K562 (cell line): ENCODE results near the gene SSR2. TPM values are rescaled to one million over a fixed set of nuclear protein-coding genes. Genes with fewer than 3 reads are reported as not detected.

Experiments
- ARID3B ChIP-seq: fragments of 250-450 bp; sonication (Bioruptor Pico); IDR thresholded peaks from 2 replicates; pipeline ENCODE4 v1.4.0; 2020; ENCODE audit warnings: borderline replicate concordance
- ATF7 ChIP-seq: fragments of 450-650 bp; IDR thresholded peaks from 2 replicates; pipeline ENCODE4 v1.7.1; 2014; ENCODE audit warnings: mild to moderate bottlenecking, moderate library complexity
- E2F6 ChIP-seq, 2 experiments: IDR thresholded peaks; 2 replicates each; pipeline ENCODE4 v1.6.1; 2011; ENCODE audit warnings: borderline replicate concordance in 1 of 2, control low read depth in 1 of 2, low read depth in 1 of 2, low read length in 1 of 2, mild to moderate bottlenecking in 1 of 2, mixed read lengths in 1 of 2, moderate library complexity in 1 of 2; ENCODE audit not compliant: insufficient read depth in 1 of 2, insufficient read length in 1 of 2, poor library complexity in 1 of 2, severe bottlenecking in 1 of 2; ENCODE audit errors: extremely low read depth in 1 of 2
- EP400 ChIP-seq: fragments of 450-650 bp; IDR thresholded peaks from 2 replicates; pipeline ENCODE4 v1.6.1; 2017; ENCODE audit warnings: antibody characterized with exemption, mild to moderate bottlenecking, moderate library complexity
- FOXA3 ChIP-seq, 2 experiments: fragments of 450-650 bp in 1 of 2; sonication (generic) in 1 of 2; formaldehyde crosslinking; IDR thresholded peaks in 1 of 2; conservative IDR thresholded peaks in 1 of 2; 2 replicates each; pipeline versions ENCODE4 v1.4.0 to v1.8.0; 2020 to 2022; ENCODE audit warnings: mild to moderate bottlenecking in 2 of 2, missing genetic modification reagents in 1 of 2
- FOXJ2 ChIP-seq: fragments of 200-800 bp; sonication (Bioruptor generic); IDR thresholded peaks from 2 replicates; pipeline ENCODE4 v1.6.1; 2016; ENCODE audit warnings: missing genetic modification characterization, missing compliant biosample characterization
- HDAC3 ChIP-seq: fragments of 450-650 bp; IDR thresholded peaks from 2 replicates; pipeline ENCODE4 v1.6.1; 2018; ENCODE audit warnings: borderline replicate concordance, mild to moderate bottlenecking, moderate library complexity; ENCODE audit not compliant: partially characterized antibody
- HOMEZ ChIP-seq: fragments of 250-450 bp; sonication (Bioruptor Pico); IDR thresholded peaks from 2 replicates; pipeline ENCODE4 v1.4.0; 2020; ENCODE audit warnings: mild to moderate bottlenecking, moderate library complexity
- KLF6 ChIP-seq: fragments of 250-450 bp; sonication (Bioruptor Pico); IDR thresholded peaks from 2 replicates; pipeline ENCODE4 v1.4.0; 2020; ENCODE audit warnings: mild to moderate bottlenecking, moderate library complexity, borderline replicate concordance
- MXD1 ChIP-seq: fragments of 250-450 bp; sonication (Bioruptor Pico); IDR thresholded peaks from 2 replicates; pipeline ENCODE4 v1.8.0; 2021; ENCODE audit warnings: borderline replicate concordance, mild to moderate bottlenecking, moderate library complexity; ENCODE audit not compliant: poor library complexity, severe bottlenecking
- PHF20 ChIP-seq: fragments of 450-650 bp; IDR thresholded peaks from 2 replicates; pipeline ENCODE4 v1.6.1; 2018; ENCODE audit not compliant: partially characterized antibody
- POLR2AphosphoS5 ChIP-seq: IDR thresholded peaks from 2 replicates; pipeline ENCODE4 v1.6.1; 2011; ENCODE audit warnings: mild to moderate bottlenecking, low read depth, low read length, moderate library complexity; ENCODE audit not compliant: control insufficient read depth, insufficient read depth
- POLR2G ChIP-seq: fragments of 200-400 bp; formaldehyde crosslinking; IDR thresholded peaks from 2 replicates; pipeline ENCODE4 v1.6.1; 2017; ENCODE audit warnings: low read depth, mild to moderate bottlenecking, antibody characterized with exemption, low read length, moderate library complexity
- RCOR1 ChIP-seq, 2 experiments: IDR thresholded peaks; 2 replicates each; pipeline ENCODE4 v1.6.1; 2012; ENCODE audit warnings: low read depth in 2 of 2, low read length in 2 of 2, borderline replicate concordance in 1 of 2, improper control_type of control experiment in 1 of 2
- TAF15 ChIP-seq: fragments of 200-400 bp; formaldehyde crosslinking; IDR thresholded peaks from 2 replicates; pipeline ENCODE4 v1.6.1; 2017; ENCODE audit warnings: mild to moderate bottlenecking, low read depth, low read length, moderate library complexity
- VEZF1 ChIP-seq: fragments of 200-800 bp; sonication (Bioruptor generic); IDR thresholded peaks from 2 replicates; pipeline ENCODE4 v1.6.1; 2017; ENCODE audit warnings: missing genetic modification characterization, missing compliant biosample characterization
- YBX1 ChIP-seq: fragments of 450-650 bp; IDR thresholded peaks from 2 replicates; pipeline ENCODE4 v1.7.1; 2016; ENCODE audit warnings: mild to moderate bottlenecking
- ZBED1 ChIP-seq: IDR thresholded peaks from 2 replicates; pipeline ENCODE4 v1.6.1; 2014
- ZNF785 ChIP-seq: fragments of 250-450 bp; sonication (Bioruptor Pico); IDR thresholded peaks from 2 replicates; pipeline ENCODE4 v1.4.0; 2020; ENCODE audit warnings: mild to moderate bottlenecking
- ZZZ3 ChIP-seq: fragments of 450-650 bp; IDR thresholded peaks from 2 replicates; pipeline ENCODE4 v1.6.1; 2016; ENCODE audit warnings: antibody characterized with exemption, mild to moderate bottlenecking, moderate library complexity
- polyA plus RNA-seq, 8 experiments: library from polyadenylated mRNA; depleted of rRNA in 4 of 8; stranded (reverse) in 5 of 8; unstranded in 3 of 8; fragments of >200 nt; fragmentation: Nextera tagmentation in 2 of 8; fragmentation: Illumina TruSeq in 1 of 8; extraction: Ambion mirVana in 2 of 8; extraction: Trizol in 1 of 8; gene quantifications; 2 replicates each; pipeline versions ENCODE4 v1.2.1 to v1.2.3, GENCODE V29; 2011 to 2014; ENCODE audit warnings: inconsistent platforms in 1 of 8, missing spikeins in 1 of 8
- total RNA-seq, 7 experiments: library from RNA; depleted of rRNA in 6 of 7; stranded (reverse); fragments of >200 nt in 6 of 7; fragmentation: Illumina TruSeq in 2 of 7; extraction: Trizol in 2 of 7; gene quantifications; 2 replicates each; pipeline versions ENCODE4 v1.2.1 to v1.2.3, GENCODE V29; 2011 to 2021; ENCODE audit warnings: low replicate concordance in 1 of 7

Gene SSR2
- total and polyA plus RNA-seq, 9 of the 15 experiments (the other 6 are each of a cell fraction or from before 2014, with no cell fraction given), result 161 to 411 (median 240) TPM

GRCh38 chr1:156054500-156055280, 33.9 kb upstream of the SSR2 start, which contains the start of gene LAMTOR2 (continued):
- TF ChIP-seq HDAC3, result peak; percentile 18
- no peak for TF ChIP-seq ZZZ3
- TF ChIP-seq POLR2AphosphoS5, result peak; percentile 59
- peak; percentile 95 for TF ChIP-seq EP400
- peak; percentile 65 for TF ChIP-seq MXD1 (CRISPR knock-in tag)
- TF ChIP-seq HOMEZ (CRISPR knock-in tag), result no peak
- TF ChIP-seq RCOR1 (IDR thresholded peaks at IDR 0.05; ENCODE audit: borderline replicate concordance in 1 of 2, low read depth in 2 of 2, low read length in 2 of 2), result 0 out of 4 replicates have a peak, but pooled peaks of 1 of the 2 experiments have one; percentile 43
- no peak; a peak in 2 of 4 replicates for TF ChIP-seq FOXA3 (CRISPR knock-in tag; conservative IDR thresholded peaks at IDR 0.05 in 1 of 2, IDR thresholded peaks at IDR 0.05 in 1 of 2)
- peak; percentile 67; the same call in 1 of the 2 replicates for TF ChIP-seq VEZF1 (CRISPR knock-in tag)
- peak; percentile 82 for TF ChIP-seq ATF7
- TF ChIP-seq KLF6 (CRISPR knock-in tag), result 0 out of 2 replicates have a peak, but pooled peaks have one; percentile 31
- TF ChIP-seq YBX1, result no peak
- no peak for TF ChIP-seq ZBED1
- peak; percentile 88 for TF ChIP-seq POLR2G
- TF ChIP-seq ARID3B (CRISPR knock-in tag), result no peak
- peak; percentile 52 for TF ChIP-seq PHF20
- no peak for TF ChIP-seq TAF15
- no peak for TF ChIP-seq ZNF785 (CRISPR knock-in tag)
- TF ChIP-seq FOXJ2 (tag), result peak; percentile 93
- peak; percentile 59 to 76 for TF ChIP-seq E2F6 (IDR thresholded peaks at IDR 0.05; ENCODE audit: borderline replicate concordance in 1 of 2, extremely low read depth in 1 of 2, insufficient read depth in 1 of 2, insufficient read length in 1 of 2, low read depth in 1 of 2, low read length in 1 of 2, poor library complexity in 1 of 2, severe bottlenecking in 1 of 2)
